ENCODE data around the gene ANKRD53. TPM values are rescaled to one million over a fixed set of nuclear protein-coding genes. Genes with fewer than 3 reads are reported as not detected.

ANKRD53 gene
- total and polyA plus RNA-seq, 9 of the 15 experiments (the other 6 are each of a cell fraction or from before 2014, with no cell fraction given), result 0.18 TPM; not detected in 8

Small RNA genes within 50 kb of the gene (small RNA-seq; reads per million reads assigned to genes)
- not detected for gene RN7SL160P

Other genes starting within 250 kb of the ANKRD53 start
Only the 7 nearest of the 11 such genes appear.
- 0.08 TPM in 1 of 2 replicates, not detected in the other for gene CD207, start 142.8 kb upstream of the ANKRD53 start, total RNA-seq (2014; rRNA removed)
- not detected in 2 replicates for gene CD207, start 142.8 kb upstream of the ANKRD53 start, total RNA-seq (2014; rRNA removed; fragmentation: Illumina TruSeq; extraction: Trizol)
- not detected in 2 replicates for gene CD207, start 142.8 kb upstream of the ANKRD53 start, total RNA-seq (2015; rRNA removed; fragmentation: Illumina TruSeq; extraction: Trizol)
- gene CD207, start 142.8 kb upstream of the ANKRD53 start, total RNA-seq (2021), result not detected in 2 replicates
- gene CD207, start 142.8 kb upstream of the ANKRD53 start, polyA plus RNA-seq (2011; rRNA removed), result not detected in 2 replicates
- gene CD207, start 142.8 kb upstream of the ANKRD53 start, polyA plus RNA-seq (2014; fragmentation: Illumina TruSeq; extraction: Trizol), result not detected in 2 replicates
- gene CD207, start 142.8 kb upstream of the ANKRD53 start, polyA plus RNA-seq (2014; fragmentation: Nextera tagmentation; extraction: Ambion mirVana), result not detected
- not detected in 2 replicates for gene CD207, start 142.8 kb upstream of the ANKRD53 start, polyA plus RNA-seq (2014; rRNA removed)
- gene VAX2, start 78.1 kb upstream of the ANKRD53 start, total RNA-seq (2014; rRNA removed), result not detected in 2 replicates
- gene VAX2, start 78.1 kb upstream of the ANKRD53 start, total RNA-seq (2014; rRNA removed; fragmentation: Illumina TruSeq; extraction: Trizol), result not detected in 2 replicates
- not detected in 2 replicates for gene VAX2, start 78.1 kb upstream of the ANKRD53 start, total RNA-seq (2015; rRNA removed; fragmentation: Illumina TruSeq; extraction: Trizol)
- gene VAX2, start 78.1 kb upstream of the ANKRD53 start, total RNA-seq (2021), result not detected in 2 replicates
- gene VAX2, start 78.1 kb upstream of the ANKRD53 start, polyA plus RNA-seq (2011; rRNA removed), result not detected in 2 replicates
- gene VAX2, start 78.1 kb upstream of the ANKRD53 start, polyA plus RNA-seq (2014; fragmentation: Illumina TruSeq; extraction: Trizol), result not detected in 2 replicates
- not detected for gene VAX2, start 78.1 kb upstream of the ANKRD53 start, polyA plus RNA-seq (2014; fragmentation: Nextera tagmentation; extraction: Ambion mirVana)
- not detected in 2 replicates for gene VAX2, start 78.1 kb upstream of the ANKRD53 start, polyA plus RNA-seq (2014; rRNA removed)
- gene ATP6V1B1, start 42.7 kb upstream of the ANKRD53 start, total RNA-seq (2014; rRNA removed), result not detected in 2 replicates
- not detected in 2 replicates for gene ATP6V1B1, start 42.7 kb upstream of the ANKRD53 start, total RNA-seq (2014; rRNA removed; fragmentation: Illumina TruSeq; extraction: Trizol)
- not detected in 2 replicates for gene ATP6V1B1, start 42.7 kb upstream of the ANKRD53 start, total RNA-seq (2015; rRNA removed; fragmentation: Illumina TruSeq; extraction: Trizol)
- gene ATP6V1B1, start 42.7 kb upstream of the ANKRD53 start, total RNA-seq (2021), result not detected in 2 replicates
- not detected in 2 replicates for gene ATP6V1B1, start 42.7 kb upstream of the ANKRD53 start, polyA plus RNA-seq (2011; rRNA removed)
- not detected in 2 replicates for gene ATP6V1B1, start 42.7 kb upstream of the ANKRD53 start, polyA plus RNA-seq (2014; fragmentation: Illumina TruSeq; extraction: Trizol)
- not detected for gene ATP6V1B1, start 42.7 kb upstream of the ANKRD53 start, polyA plus RNA-seq (2014; fragmentation: Nextera tagmentation; extraction: Ambion mirVana)
- gene ATP6V1B1, start 42.7 kb upstream of the ANKRD53 start, polyA plus RNA-seq (2014; rRNA removed), result not detected in 2 replicates
- gene TEX261, start 16.2 kb downstream of the ANKRD53 start, total RNA-seq (2014; rRNA removed), result 18.3 and 29.7 TPM in 2 replicates
- gene TEX261, start 16.2 kb downstream of the ANKRD53 start, total RNA-seq (2014; rRNA removed; fragmentation: Illumina TruSeq; extraction: Trizol), result 44.2 and 46.1 TPM in 2 replicates
- gene TEX261, start 16.2 kb downstream of the ANKRD53 start, total RNA-seq (2015; rRNA removed; fragmentation: Illumina TruSeq; extraction: Trizol), result 53.0 and 56.9 TPM in 2 replicates
- gene TEX261, start 16.2 kb downstream of the ANKRD53 start, total RNA-seq (2021), result 55.3 and 60.4 TPM in 2 replicates
- 50.1 and 99.5 TPM in 2 replicates for gene TEX261, start 16.2 kb downstream of the ANKRD53 start, polyA plus RNA-seq (2011; rRNA removed)
- 99.5 and 110 TPM in 2 replicates for gene TEX261, start 16.2 kb downstream of the ANKRD53 start, polyA plus RNA-seq (2014; fragmentation: Illumina TruSeq; extraction: Trizol)
- 10 to 100 TPM; 11.9 to 16.7 TPM for gene TEX261, start 16.2 kb downstream of the ANKRD53 start, polyA plus RNA-seq (2014; fragmentation: Nextera tagmentation; extraction: Ambion mirVana)
- gene TEX261, start 16.2 kb downstream of the ANKRD53 start, polyA plus RNA-seq (2014; rRNA removed), result 51.9 and 64.0 TPM in 2 replicates
- 8.9 and 11.1 TPM in 2 replicates for gene NAGK, start 90.0 kb downstream of the ANKRD53 start, total RNA-seq (2014; rRNA removed)
- gene NAGK, start 90.0 kb downstream of the ANKRD53 start, total RNA-seq (2014; rRNA removed; fragmentation: Illumina TruSeq; extraction: Trizol), result 4.3 and 7.3 TPM in 2 replicates
- 10.2 and 10.7 TPM in 2 replicates for gene NAGK, start 90.0 kb downstream of the ANKRD53 start, total RNA-seq (2015; rRNA removed; fragmentation: Illumina TruSeq; extraction: Trizol)
- 8.8 and 14.9 TPM in 2 replicates for gene NAGK, start 90.0 kb downstream of the ANKRD53 start, total RNA-seq (2021)
- 9.1 and 11.7 TPM in 2 replicates for gene NAGK, start 90.0 kb downstream of the ANKRD53 start, polyA plus RNA-seq (2011; rRNA removed)
- 8.8 and 9.4 TPM in 2 replicates for gene NAGK, start 90.0 kb downstream of the ANKRD53 start, polyA plus RNA-seq (2014; fragmentation: Illumina TruSeq; extraction: Trizol)
- 10 to 100 TPM in 1 of 2 experiments, 1 to 10 TPM in 1; 4.9 to 10.6 TPM for gene NAGK, start 90.0 kb downstream of the ANKRD53 start, polyA plus RNA-seq (2014; fragmentation: Nextera tagmentation; extraction: Ambion mirVana)
- 13.4 and 18.6 TPM in 2 replicates for gene NAGK, start 90.0 kb downstream of the ANKRD53 start, polyA plus RNA-seq (2014; rRNA removed)
- 15.6 and 19.8 TPM in 2 replicates for gene MCEE, start 151.6 kb downstream of the ANKRD53 start, total RNA-seq (2014; rRNA removed)
- gene MCEE, start 151.6 kb downstream of the ANKRD53 start, total RNA-seq (2014; rRNA removed; fragmentation: Illumina TruSeq; extraction: Trizol), result 24.5 and 25.9 TPM in 2 replicates
- gene MCEE, start 151.6 kb downstream of the ANKRD53 start, total RNA-seq (2015; rRNA removed; fragmentation: Illumina TruSeq; extraction: Trizol), result 17.8 and 18.6 TPM in 2 replicates
- gene MCEE, start 151.6 kb downstream of the ANKRD53 start, total RNA-seq (2021), result 17.8 and 19.1 TPM in 2 replicates
- 29.1 and 29.9 TPM in 2 replicates for gene MCEE, start 151.6 kb downstream of the ANKRD53 start, polyA plus RNA-seq (2011; rRNA removed)
- 19.1 and 19.8 TPM in 2 replicates for gene MCEE, start 151.6 kb downstream of the ANKRD53 start, polyA plus RNA-seq (2014; fragmentation: Illumina TruSeq; extraction: Trizol)
- gene MCEE, start 151.6 kb downstream of the ANKRD53 start, polyA plus RNA-seq (2014; fragmentation: Nextera tagmentation; extraction: Ambion mirVana), result 10 to 100 TPM; 43.8 to 49.1 TPM
- 25.6 and 28.2 TPM in 2 replicates for gene MCEE, start 151.6 kb downstream of the ANKRD53 start, polyA plus RNA-seq (2014; rRNA removed)
- gene MPHOSPH10, start 152.0 kb downstream of the ANKRD53 start, total RNA-seq (2014; rRNA removed), result 55.9 and 66.6 TPM in 2 replicates
- gene MPHOSPH10, start 152.0 kb downstream of the ANKRD53 start, total RNA-seq (2014; rRNA removed; fragmentation: Illumina TruSeq; extraction: Trizol), result 58.5 and 65.3 TPM in 2 replicates
- gene MPHOSPH10, start 152.0 kb downstream of the ANKRD53 start, total RNA-seq (2015; rRNA removed; fragmentation: Illumina TruSeq; extraction: Trizol), result 63.7 and 71.7 TPM in 2 replicates
- 52.1 and 53.4 TPM in 2 replicates for gene MPHOSPH10, start 152.0 kb downstream of the ANKRD53 start, total RNA-seq (2021)
- gene MPHOSPH10, start 152.0 kb downstream of the ANKRD53 start, polyA plus RNA-seq (2011; rRNA removed), result 23.8 and 40.2 TPM in 2 replicates
- gene MPHOSPH10, start 152.0 kb downstream of the ANKRD53 start, polyA plus RNA-seq (2014; fragmentation: Illumina TruSeq; extraction: Trizol), result 67.2 and 83.6 TPM in 2 replicates
- 10 to 100 TPM; 36.8 to 56.3 TPM for gene MPHOSPH10, start 152.0 kb downstream of the ANKRD53 start, polyA plus RNA-seq (2014; fragmentation: Nextera tagmentation; extraction: Ambion mirVana)
- gene MPHOSPH10, start 152.0 kb downstream of the ANKRD53 start, polyA plus RNA-seq (2014; rRNA removed), result 74.8 and 83.7 TPM in 2 replicates

Measured in K562 (cell line).